ENCODE results near the gene SBNO2. TPM values are rescaled to one million over a fixed set of nuclear protein-coding genes. Genes with fewer than 3 reads are reported as not detected.
"Not testable (repeated sequence)": the region's sequence is repeated elsewhere in the genome, so short reads cannot be mapped to it uniquely, and the experiment has no call there.

SBNO2 gene
- total and polyA plus RNA-seq, 2 donors (not counting 1 experiment from before 2014, with no cell fraction given): 42.8 to 83.3 TPM

DNA sequence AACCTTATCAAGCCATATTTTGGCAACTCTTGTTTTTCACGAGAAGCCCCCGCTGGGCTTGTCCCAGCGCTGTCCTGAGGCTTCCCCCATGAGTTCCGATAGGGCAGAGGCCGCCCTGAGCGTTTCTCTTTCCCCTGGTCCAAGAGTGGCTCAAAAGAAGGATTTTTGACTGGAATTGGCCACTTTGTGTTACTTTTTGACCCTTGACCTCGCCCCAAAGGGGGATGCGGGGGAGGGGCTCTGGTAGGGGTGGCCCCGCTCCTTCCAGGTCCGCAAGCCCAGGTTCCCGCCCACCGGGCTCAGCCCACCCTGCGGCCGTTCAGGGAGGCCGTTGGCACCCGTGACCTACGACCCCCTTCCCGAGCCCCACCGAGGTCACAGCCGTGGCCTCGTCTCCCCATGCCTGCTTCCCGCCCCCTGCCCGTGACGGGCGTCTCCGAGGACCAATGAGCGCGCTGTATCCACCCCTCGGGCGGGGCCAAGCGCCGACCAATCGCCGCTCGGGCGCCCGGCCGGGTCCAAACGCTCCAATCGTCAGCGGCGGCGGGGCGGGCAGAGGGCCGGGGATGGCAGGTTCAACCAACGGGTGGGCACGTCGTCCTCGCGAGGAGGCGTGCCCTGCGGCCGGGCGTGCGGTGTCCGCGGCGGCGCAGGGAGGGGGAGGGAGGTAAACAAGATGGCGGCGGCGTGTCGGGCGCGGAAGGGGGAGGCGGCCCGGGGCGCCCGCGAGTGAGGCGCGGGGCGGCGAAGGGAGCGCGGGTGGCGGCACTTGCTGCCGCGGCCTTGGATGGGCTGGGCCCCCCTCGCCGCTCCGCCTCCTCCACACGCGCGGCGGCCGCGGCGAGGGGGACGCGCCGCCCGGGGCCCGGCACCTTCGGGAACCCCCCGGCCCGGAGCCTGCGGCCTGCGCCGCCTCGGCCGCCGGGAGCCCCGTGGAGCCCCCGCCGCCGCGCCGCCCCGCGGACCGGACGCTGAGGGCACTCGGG, 31.3 kb upstream of the SBNO2 start, which contains the start of gene STK11:
TSS of gene STK11 (plus strand) at position 665 of the 986 bp plus-strand sequence. CDS start 1,136 bp downstream, outside the sequence.
- H3K36me3 ChIP-seq (replicated peaks in 1 of 2; ENCODE audit: control extremely low read depth in 1 of 2, control insufficient read depth in 1 of 2, extremely low read depth in 1 of 2, insufficient read depth in 2 of 2, low read length in 1 of 2): peaks cover 0 to 6% of the 10 kb centered on the region in 2 experiments
- peak within 1 kb of the TSS; percentile 67 for H2AFZ ChIP-seq (ENCODE audit: insufficient read depth, low read depth, low read length, poor library complexity, severe bottlenecking)
- ATAC-seq (ENCODE audit: low read depth) (peak; percentile 92), DNase-seq (peak; percentile 99)
- peak within 1 kb of the TSS; percentile 92 for H3K27ac Mint-ChIP-seq
- CTCF ChIA-PET: no interaction called here
- intact Hi-C loops (cut with micrococcal nuclease): loop anchor here (1.0 kb wide), 2 partner anchors 35 to 101 kb away; no protein-coding TSS in a partner anchor
- H3K4me1 ChIP-seq (ENCODE audit: control insufficient read depth in 2 of 2, insufficient read depth in 2 of 2, low read length in 2 of 2): peaks cover 16 to 32% of the 10 kb centered on the region in 2 donors
- H3K4me3 ChIP-seq (ENCODE audit: control extremely low read depth in 1 of 5, extremely low read depth in 1 of 5, insufficient read depth in 1 of 5, low read depth in 2 of 5, low read length in 4 of 5): peak within 1 kb of the TSS; percentile 51 to 77 (median 63)
- WGBS (ENCODE audit: insufficient coverage): 4% methylated on average over 113 of the region's 114 CpGs
- no peak for TF ChIP-seq EZH2 (IDR thresholded peaks at IDR 0.05; ENCODE audit: borderline replicate concordance, insufficient read depth, low read depth, low read length, poor library complexity, severe bottlenecking)
- TF ChIP-seq, protein P1, sequence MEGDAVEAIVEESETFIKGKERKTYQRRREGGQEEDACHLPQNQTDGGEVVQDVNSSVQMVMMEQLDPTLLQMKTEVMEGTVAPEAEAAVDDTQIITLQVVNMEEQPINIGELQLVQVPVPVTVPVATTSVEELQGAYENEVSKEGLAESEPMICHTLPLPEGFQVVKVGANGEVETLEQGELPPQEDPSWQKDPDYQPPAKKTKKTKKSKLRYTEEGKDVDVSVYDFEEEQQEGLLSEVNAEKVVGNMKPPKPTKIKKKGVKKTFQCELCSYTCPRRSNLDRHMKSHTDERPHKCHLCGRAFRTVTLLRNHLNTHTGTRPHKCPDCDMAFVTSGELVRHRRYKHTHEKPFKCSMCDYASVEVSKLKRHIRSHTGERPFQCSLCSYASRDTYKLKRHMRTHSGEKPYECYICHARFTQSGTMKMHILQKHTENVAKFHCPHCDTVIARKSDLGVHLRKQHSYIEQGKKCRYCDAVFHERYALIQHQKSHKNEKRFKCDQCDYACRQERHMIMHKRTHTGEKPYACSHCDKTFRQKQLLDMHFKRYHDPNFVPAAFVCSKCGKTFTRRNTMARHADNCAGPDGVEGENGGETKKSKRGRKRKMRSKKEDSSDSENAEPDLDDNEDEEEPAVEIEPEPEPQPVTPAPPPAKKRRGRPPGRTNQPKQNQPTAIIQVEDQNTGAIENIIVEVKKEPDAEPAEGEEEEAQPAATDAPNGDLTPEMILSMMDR (IDR thresholded peaks at IDR 0.05): no peak
- peaks cover 46% of the 10 kb centered on the region for H3K79me2 ChIP-seq (ENCODE audit: control insufficient read depth, insufficient read depth, low read length)
- H3K27ac ChIP-seq (ENCODE audit: low read length in 2 of 2): peak within 1 kb of the TSS; percentile 43 to 65
- H3K4me2 ChIP-seq (replicated peaks; ENCODE audit: low read depth, low read length, poor library complexity, severe bottlenecking): peak within 1 kb of the TSS; percentile 98
- H3K9ac ChIP-seq (ENCODE audit: low read length): peak within 1 kb of the TSS; percentile 83
- POLR2A ChIA-PET: interaction anchor here (0.7 kb wide), 1 partner anchor 68 kb away, joined by 3 read pairs; no protein-coding TSS in a partner anchor
- H3K9me3 Mint-ChIP-seq (ENCODE audit: insufficient read depth): no peaks in the 10 kb centered on the region
- H3K27me3 ChIP-seq (replicated peaks in 1 of 4; ENCODE audit: control extremely low read depth in 1 of 4, control insufficient read depth in 3 of 4, insufficient read depth in 4 of 4, low read length in 3 of 4): no peaks in the 10 kb centered on the region
- peaks cover 25% of the 10 kb centered on the region for H3K4me1 Mint-ChIP-seq
- no peaks in the 10 kb centered on the region for H3K9me3 ChIP-seq (ENCODE audit: control extremely low read depth in 1 of 3, control insufficient read depth in 2 of 3, insufficient read depth in 1 of 3, low read length in 2 of 3)
- peak within 1 kb of the TSS; percentile 94 for H3K4me3 Mint-ChIP-seq
- H4K20me1 ChIP-seq (ENCODE audit: control insufficient read depth, insufficient read depth, low read length, poor library complexity, severe bottlenecking): peaks cover 40% of the 10 kb centered on the region
- no peaks in the 10 kb centered on the region for H3K27me3 Mint-ChIP-seq

DNA sequence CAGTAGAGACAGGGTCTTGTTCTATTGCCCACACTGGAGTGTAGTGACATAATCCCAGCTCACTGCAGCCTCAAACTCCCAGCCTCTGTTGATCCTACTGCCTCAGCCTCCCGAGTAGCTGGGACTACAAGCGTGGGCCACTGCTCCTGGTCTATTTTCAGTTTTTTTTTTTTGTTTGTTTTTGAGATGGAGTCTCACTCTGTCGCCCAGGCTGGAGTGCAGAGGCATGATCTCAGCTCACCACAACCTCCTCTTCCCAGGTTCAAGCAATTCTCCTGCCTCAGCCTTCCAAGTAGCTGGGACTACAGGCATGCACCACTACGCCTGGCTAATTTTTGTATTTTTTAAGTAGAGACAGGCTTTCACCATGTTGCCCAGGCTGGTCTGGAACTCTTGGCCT, 26.5 kb upstream of the SBNO2 start:
- H3K27ac ChIP-seq (ENCODE audit: low read length in 2 of 2); H3K9ac ChIP-seq (ENCODE audit: low read length); H3K27ac Mint-ChIP-seq; H3K27me3 ChIP-seq (replicated peaks in 1 of 4; ENCODE audit: control extremely low read depth in 1 of 4, control insufficient read depth in 3 of 4, insufficient read depth in 4 of 4, low read length in 3 of 4); H3K4me1 ChIP-seq (ENCODE audit: control insufficient read depth in 2 of 2, insufficient read depth in 2 of 2, low read length in 2 of 2); H3K27me3 Mint-ChIP-seq; H3K36me3 ChIP-seq (replicated peaks in 1 of 2; ENCODE audit: control extremely low read depth in 1 of 2, control insufficient read depth in 1 of 2, extremely low read depth in 1 of 2, insufficient read depth in 2 of 2, low read length in 1 of 2); H3K9me3 ChIP-seq (ENCODE audit: control extremely low read depth in 1 of 3, control insufficient read depth in 2 of 3, insufficient read depth in 1 of 3, low read length in 2 of 3); H3K4me3 Mint-ChIP-seq; H4K20me1 ChIP-seq (ENCODE audit: control insufficient read depth, insufficient read depth, low read length, poor library complexity, severe bottlenecking); POLR2A ChIA-PET; intact Hi-C loops (cut with micrococcal nuclease); H3K4me2 ChIP-seq (replicated peaks; ENCODE audit: low read depth, low read length, poor library complexity, severe bottlenecking); H2AFZ ChIP-seq (ENCODE audit: insufficient read depth, low read depth, low read length, poor library complexity, severe bottlenecking); DNase-seq; H3K9me3 Mint-ChIP-seq (ENCODE audit: insufficient read depth); H3K4me3 ChIP-seq (ENCODE audit: control extremely low read depth in 1 of 5, extremely low read depth in 1 of 5, insufficient read depth in 1 of 5, low read depth in 2 of 5, low read length in 4 of 5); ATAC-seq (ENCODE audit: low read depth); H3K4me1 Mint-ChIP-seq; H3K79me2 ChIP-seq (ENCODE audit: control insufficient read depth, insufficient read depth, low read length): not testable (repeated sequence)
- CTCF ChIA-PET: interaction anchor here (0.6 to 3.2 kb wide), 3 partner anchors 15 to 88 kb away, joined by 3 to 16 read pairs (median 3); no protein-coding TSS in a partner anchor
- 100% methylated on average over 1 of the region's 4 CpGs for WGBS (ENCODE audit: insufficient coverage)
